Activated T-cell treated with anti-CD3 and anti-CD28 coated beads, Interleukin-2, amount 50 U/mL, for 4 hours (primary cell): Measurements from ENCODE around the gene CRIM1. TPM values are rescaled to one million over a fixed set of nuclear protein-coding genes. Genes with fewer than 3 reads are reported as not detected.

Experiments used
- ATAC-seq, 2 donors: fragments of 200-7000 bp; cut with Tn5 transposase; one replicate each; pipeline ENCODE4 v1.10.0; 2021
- DNase-seq: peaks from one replicate; pipeline ENCODE4 v3.0.0-alpha.2; 2020
- H3K27me3 Mint-ChIP-seq: one replicate; pipeline ENCODE4 v1.8.0; 2021; ENCODE audit warnings: low read depth, mixed read lengths
- H3K36me3 Mint-ChIP-seq: one replicate; pipeline ENCODE4 v1.8.0; 2022; ENCODE audit warnings: mixed read lengths; ENCODE audit not compliant: insufficient read depth
- H3K4me1 Mint-ChIP-seq: one replicate; pipeline ENCODE4 v1.8.0; 2021; ENCODE audit warnings: low read depth, mixed read lengths
- H3K4me3 Mint-ChIP-seq: one replicate; pipeline ENCODE4 v1.8.0; 2021; ENCODE audit warnings: mild to moderate bottlenecking, moderate library complexity, mixed read lengths
- H3K9me3 Mint-ChIP-seq: one replicate; pipeline ENCODE4 v1.8.0; 2021; ENCODE audit warnings: mixed read lengths
- total RNA-seq, 3 donors: library from RNA; stranded (reverse); gene quantifications; one replicate each; pipeline ENCODE4 v1.2.1, GENCODE V29; 2021

The CRIM1 gene
- total RNA-seq, 3 donors from 2014 or later: 17.9 to 23.8 (median 22.9) TPM

DNA sequence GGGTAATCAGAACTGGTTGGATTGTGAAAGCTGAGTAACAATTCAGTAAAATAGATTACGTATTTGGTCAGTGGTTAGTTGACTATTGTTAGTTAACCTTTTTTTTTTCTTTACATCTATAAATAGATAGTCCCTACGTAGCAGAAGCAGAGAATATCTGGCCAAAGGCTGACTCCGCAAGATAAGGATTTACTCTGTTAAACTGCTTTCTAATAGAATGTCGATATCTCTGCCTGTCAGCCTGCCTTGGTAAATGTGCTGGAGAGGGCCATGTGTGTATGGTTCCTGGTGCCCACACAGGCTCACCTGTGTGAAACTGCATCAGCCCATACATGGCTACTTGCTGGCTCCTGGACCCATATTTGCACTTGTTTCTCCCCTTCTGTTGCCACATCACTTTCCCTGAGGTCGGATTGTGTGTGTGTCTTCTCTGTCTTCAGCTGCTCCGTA lies 94.4 kb downstream of the CRIM1 start:
- Mint-ChIP-seq H3K4me1 (no peaks in the 10 kb centered on the region), H3K4me3 (no peak overlapping the region), H3K27me3 (no peaks in the 10 kb centered on the region), H3K36me3 (peaks cover 8% of the 10 kb centered on the region), H3K9me3 (no peaks in the 10 kb centered on the region)
- DNase-seq (no peak), ATAC-seq (no peak)

DNA sequence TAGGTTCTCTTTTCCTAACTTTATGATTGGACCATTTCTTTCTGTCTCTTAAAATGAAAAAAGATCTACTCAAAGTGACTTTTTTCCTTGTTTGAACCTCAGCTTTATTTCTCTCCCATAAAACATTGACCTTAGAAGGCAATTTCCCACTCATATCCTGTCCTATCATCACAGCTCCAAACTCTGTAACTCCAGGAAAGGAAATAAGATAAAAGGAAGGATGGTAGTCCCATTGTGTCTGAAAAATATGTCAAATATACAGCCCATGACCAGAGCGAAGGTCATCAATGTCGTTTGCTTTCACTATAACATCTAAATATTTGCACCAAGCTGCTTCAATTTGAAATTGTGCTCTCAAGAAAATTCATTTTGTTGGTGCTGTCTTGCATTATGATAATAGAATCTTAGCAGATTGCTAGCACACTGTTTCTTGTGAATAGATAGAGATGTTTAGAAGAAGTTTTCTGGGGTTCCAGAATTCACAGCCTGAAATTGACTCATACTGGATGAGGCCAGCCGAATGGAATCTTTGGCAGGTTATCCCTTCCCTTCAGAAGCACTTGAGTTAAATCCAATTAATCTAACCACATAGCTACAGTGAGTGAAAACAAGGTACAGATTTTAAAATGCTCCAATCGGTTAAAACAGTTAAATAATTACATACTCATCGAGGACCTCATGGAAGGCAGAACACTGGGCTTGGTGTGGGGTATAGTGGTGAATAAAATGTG lies 95.1 kb downstream of the CRIM1 start:
- Mint-ChIP-seq H3K36me3 (peaks cover 4% of the 10 kb centered on the region), H3K4me1 (no peaks in the 10 kb centered on the region), H3K4me3 (no peak overlapping the region), H3K9me3 (no peaks in the 10 kb centered on the region), H3K27me3 (no peaks in the 10 kb centered on the region)
- ATAC-seq (no peak), DNase-seq (no peak)

DNA sequence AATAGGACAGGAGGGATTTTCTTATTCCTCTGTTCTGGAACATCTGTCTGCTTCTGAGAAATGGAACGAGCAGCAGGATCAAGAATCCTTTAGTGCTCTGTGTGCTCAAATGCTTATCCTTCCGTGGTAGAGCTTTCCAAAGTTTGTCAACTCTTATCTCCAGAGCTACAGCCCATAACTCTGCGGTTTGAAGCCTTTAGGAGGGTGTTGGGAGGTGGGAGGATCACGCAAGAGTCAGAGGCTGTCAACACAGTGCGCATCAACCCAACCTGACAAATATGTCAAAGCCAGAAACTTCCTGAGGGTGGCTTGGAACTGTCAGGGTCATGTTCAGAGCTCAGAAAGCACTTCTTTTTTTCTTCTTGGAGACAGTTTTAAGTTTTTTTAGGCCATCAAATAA lies 95.9 kb downstream of the CRIM1 start:
- Mint-ChIP-seq H3K4me3 (no peak overlapping the region), H3K4me1 (no peaks in the 10 kb centered on the region), H3K9me3 (no peaks in the 10 kb centered on the region), H3K36me3 (peaks cover 4% of the 10 kb centered on the region), H3K27me3 (no peaks in the 10 kb centered on the region)
- no peak for ATAC-seq
- no peak for DNase-seq

DNA sequence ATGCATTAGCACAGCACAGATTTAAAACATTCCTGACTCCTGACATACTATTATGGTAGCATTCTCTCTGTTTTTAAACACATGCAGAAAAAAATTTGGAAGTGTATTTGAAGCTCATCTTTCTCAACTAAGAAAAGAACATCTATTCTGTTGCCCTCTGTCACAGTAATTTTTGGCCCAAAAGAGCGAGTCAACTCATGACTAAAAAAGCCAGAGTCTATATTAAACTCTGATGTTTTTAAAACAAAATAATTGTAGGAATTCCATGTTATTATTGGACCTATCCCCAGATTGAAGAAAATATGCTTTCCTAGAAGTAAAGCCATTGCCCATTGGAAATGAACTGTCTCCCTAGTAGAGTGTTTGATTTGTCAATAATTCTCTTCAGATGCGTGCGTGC lies 96.7 kb downstream of the CRIM1 start:
- H3K4me1 Mint-ChIP-seq: no peaks in the 10 kb centered on the region
- no peak overlapping the region for H3K4me3 Mint-ChIP-seq
- DNase-seq (no peak), ATAC-seq (no peak)
- H3K9me3 Mint-ChIP-seq: no peaks in the 10 kb centered on the region
- H3K36me3 Mint-ChIP-seq: peaks cover 4% of the 10 kb centered on the region
- no peaks in the 10 kb centered on the region for H3K27me3 Mint-ChIP-seq

DNA sequence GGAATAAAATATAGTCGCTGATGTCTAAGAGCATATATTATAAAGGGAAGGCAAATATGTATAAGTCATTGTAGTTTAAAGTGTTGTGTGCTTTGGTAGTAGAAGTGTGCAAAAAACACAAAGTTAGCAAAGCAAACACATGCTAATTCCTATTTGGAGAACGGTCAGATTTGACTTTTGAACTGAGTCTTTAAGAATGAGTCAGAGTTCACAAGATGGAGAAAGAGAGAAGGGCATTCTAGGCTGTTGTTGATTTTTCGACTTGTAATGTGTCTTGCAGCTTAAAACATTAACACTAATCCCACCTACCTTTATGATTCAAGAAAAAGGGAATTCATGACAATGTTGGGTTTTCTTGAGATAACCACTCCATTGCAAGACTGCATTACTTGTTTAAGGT lies 98.1 kb downstream of the CRIM1 start:
- peaks cover 4% of the 10 kb centered on the region for H3K36me3 Mint-ChIP-seq
- no peak overlapping the region for H3K4me3 Mint-ChIP-seq
- H3K4me1 Mint-ChIP-seq: no peaks in the 10 kb centered on the region
- DNase-seq (no peak), ATAC-seq (no peak)
- H3K9me3 Mint-ChIP-seq: no peaks in the 10 kb centered on the region
- H3K27me3 Mint-ChIP-seq: no peaks in the 10 kb centered on the region

DNA sequence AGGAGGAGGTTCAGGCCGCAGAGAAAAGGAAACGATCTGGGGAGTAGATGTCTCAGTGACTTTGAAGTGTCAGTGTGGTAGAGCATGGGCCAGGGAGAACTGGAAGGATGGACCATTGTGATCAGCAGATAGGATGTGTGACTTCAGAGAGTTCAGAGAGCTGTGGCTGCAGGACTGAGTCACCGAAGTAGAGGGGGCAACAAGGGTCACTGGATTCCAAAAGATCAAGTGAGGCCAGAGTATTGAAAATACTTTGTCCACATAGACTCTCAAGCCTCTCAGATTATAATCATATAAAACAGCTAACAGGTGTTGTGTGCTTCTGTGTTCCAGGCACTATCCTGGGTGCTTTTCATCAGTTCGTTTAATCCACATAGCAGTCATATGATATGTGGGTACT lies 99.4 kb downstream of the CRIM1 start:
- DNase-seq: no peak
- H3K36me3 Mint-ChIP-seq: peaks cover 2% of the 10 kb centered on the region
- H3K4me3 Mint-ChIP-seq: no peak overlapping the region
- H3K27me3 Mint-ChIP-seq: no peaks in the 10 kb centered on the region
- H3K9me3 Mint-ChIP-seq: no peaks in the 10 kb centered on the region
- H3K4me1 Mint-ChIP-seq: no peaks in the 10 kb centered on the region
- ATAC-seq: no peak

DNA sequence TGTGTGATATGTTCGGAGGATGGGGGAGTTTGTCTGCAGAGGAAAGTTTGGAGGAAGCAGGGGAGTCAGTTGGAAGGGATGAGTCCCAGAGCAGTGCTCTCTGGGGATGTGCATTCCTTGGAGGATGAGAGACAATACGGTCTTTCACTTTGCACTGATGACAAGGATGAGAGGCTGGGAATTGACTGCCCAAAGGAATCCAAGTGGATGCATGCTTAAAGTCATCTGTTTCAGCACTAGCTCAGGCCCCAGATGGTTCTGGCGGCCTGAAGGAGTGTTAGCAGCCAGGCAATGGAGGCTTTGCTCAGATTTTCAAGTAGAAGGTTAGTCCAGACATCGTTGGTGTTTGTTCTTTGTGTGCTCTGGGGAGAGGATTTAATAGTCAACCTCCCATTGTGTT lies 100.2 kb downstream of the CRIM1 start:
- Mint-ChIP-seq H3K4me3 (no peak overlapping the region), H3K9me3 (no peaks in the 10 kb centered on the region), H3K36me3 (peaks cover 2% of the 10 kb centered on the region), H3K4me1 (no peaks in the 10 kb centered on the region), H3K27me3 (no peaks in the 10 kb centered on the region)
- DNase-seq (no peak), ATAC-seq (no peak)

DNA sequence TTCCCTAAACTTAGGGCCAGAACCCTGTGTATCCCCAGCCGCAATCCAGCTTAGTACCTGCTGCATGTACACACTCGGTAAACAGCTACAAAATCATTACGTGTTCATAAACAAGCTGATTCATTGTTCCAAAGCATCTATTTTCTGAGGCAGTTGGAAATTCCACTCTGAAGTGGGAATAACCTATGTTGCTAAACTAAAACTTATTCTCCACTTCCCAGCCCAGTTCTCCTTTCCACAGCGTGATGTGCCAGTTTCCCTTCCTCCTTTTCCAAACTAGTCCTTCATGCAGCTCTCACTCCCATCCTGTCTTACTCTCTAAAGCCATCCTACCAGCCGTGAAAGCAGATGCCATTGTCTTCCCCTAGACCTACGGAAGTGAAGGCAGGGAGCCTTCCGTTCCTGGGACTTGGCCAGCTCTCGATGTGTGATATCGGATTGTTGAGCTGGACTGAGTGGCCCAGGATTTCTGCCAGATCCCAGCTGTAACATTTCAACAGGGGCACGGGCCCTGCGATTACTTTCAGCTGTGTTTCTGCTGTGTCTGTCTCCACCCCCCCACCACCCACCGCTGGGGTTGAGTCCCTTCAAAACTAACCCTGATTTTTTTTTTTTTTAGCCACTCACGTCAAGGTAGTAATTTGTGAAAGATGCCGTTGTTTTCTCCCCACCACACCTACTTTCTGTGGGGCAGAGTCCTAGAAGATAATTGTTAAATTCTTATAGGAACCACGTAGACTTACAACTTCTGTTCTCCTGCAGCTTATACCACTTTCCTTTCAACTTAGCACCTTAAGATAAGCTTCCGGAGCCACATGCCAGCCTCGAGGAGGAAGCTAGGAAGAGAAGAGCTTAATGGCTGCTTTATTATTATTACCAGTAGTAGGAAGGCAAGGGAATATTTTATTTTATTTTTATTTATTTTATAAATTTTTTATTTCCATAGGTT lies 100.9 kb downstream of the CRIM1 start:
- Mint-ChIP-seq H3K36me3 (peaks cover 1% of the 10 kb centered on the region), H3K4me1 (no peaks in the 10 kb centered on the region), H3K27me3 (no peaks in the 10 kb centered on the region), H3K9me3 (no peaks in the 10 kb centered on the region), H3K4me3 (no peak overlapping the region)
- no peak for DNase-seq
- ATAC-seq: no peak

DNA sequence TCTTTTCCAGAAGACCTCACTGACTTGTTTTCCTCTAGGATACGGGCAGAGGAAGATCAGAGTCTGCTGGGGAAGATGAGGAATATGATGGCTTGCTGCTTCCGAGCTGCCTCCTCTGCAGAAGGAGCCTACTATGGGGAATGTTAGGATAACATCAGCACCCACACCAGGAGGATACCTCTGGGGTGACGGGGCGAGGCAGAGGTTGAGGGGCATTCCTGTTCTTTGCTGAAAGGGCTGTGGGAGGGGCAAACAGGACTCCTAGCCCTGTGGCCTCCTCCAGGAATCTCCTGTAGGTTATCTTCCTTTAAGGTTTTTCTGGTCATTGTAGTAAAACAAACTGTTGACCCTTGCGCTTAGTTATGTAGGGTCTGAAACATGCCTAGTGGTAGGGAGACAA lies 102.5 kb downstream of the CRIM1 start:
- ATAC-seq (no peak), DNase-seq (no peak)
- Mint-ChIP-seq H3K36me3 (no peaks in the 10 kb centered on the region), H3K4me1 (no peaks in the 10 kb centered on the region), H3K9me3 (no peaks in the 10 kb centered on the region), H3K4me3 (no peak overlapping the region), H3K27me3 (no peaks in the 10 kb centered on the region)

DNA sequence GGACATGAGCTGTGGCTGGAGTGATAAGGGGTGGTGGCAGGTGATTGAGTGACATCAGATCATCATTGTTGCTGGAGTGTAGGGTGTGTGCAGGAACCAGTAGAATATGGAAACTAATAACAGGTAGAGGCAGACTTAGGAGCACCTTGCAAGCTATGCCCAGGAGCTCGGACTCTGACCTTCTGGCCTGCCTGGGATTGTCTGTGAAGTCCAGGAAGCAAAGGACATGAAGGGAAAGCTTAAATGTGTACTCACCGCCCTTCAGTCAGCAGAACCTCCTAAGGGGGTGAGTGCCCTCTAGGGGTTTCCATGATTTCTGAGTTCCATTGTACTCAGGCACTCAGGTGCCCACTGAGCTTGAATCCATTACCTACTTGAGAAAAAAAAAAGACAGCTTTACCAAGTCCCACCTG lies 104.2 kb downstream of the CRIM1 start:
- no peak overlapping the region for H3K4me3 Mint-ChIP-seq
- H3K27me3 Mint-ChIP-seq: no peaks in the 10 kb centered on the region
- DNase-seq (no peak), ATAC-seq (no peak)
- H3K9me3 Mint-ChIP-seq: no peaks in the 10 kb centered on the region
- no peaks in the 10 kb centered on the region for H3K4me1 Mint-ChIP-seq
- H3K36me3 Mint-ChIP-seq: peaks cover 4% of the 10 kb centered on the region

DNA sequence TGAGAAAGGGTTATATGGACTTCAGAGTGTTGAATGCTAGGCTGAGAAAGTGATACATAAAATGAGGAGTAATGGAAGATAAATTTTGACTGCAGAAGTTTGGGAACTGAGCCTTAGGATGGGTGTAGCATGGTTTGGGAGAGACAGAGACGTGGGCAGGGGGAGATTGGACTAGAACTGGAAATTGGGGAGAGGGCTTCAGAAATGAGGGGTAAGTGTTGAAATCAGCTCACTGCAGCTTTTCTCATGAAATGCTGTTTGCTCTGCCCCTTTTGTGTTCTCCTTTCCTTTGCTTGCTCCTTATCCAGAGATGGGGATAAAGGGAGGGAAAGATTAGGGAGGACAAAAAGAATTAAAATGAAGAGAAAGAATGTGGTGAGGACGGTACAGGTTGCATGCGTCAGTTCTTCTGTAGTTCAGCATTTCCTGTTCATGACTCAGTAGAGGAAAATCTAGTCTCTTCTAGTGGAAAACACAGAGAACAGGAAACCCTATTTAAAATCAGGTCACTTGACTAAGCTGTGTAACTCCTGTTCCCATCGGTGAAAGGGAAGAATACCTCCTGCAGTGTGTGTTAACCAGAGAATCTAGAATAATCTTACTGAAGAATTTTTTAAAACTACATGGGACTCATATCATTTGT lies 105.6 kb downstream of the CRIM1 start:
- H3K27me3 Mint-ChIP-seq: no peaks in the 10 kb centered on the region
- H3K4me1 Mint-ChIP-seq: no peaks in the 10 kb centered on the region
- H3K4me3 Mint-ChIP-seq: no peak overlapping the region
- ATAC-seq (peak; percentile 77), DNase-seq (no peak)
- H3K9me3 Mint-ChIP-seq: no peaks in the 10 kb centered on the region
- H3K36me3 Mint-ChIP-seq: peaks cover 6% of the 10 kb centered on the region

DNA sequence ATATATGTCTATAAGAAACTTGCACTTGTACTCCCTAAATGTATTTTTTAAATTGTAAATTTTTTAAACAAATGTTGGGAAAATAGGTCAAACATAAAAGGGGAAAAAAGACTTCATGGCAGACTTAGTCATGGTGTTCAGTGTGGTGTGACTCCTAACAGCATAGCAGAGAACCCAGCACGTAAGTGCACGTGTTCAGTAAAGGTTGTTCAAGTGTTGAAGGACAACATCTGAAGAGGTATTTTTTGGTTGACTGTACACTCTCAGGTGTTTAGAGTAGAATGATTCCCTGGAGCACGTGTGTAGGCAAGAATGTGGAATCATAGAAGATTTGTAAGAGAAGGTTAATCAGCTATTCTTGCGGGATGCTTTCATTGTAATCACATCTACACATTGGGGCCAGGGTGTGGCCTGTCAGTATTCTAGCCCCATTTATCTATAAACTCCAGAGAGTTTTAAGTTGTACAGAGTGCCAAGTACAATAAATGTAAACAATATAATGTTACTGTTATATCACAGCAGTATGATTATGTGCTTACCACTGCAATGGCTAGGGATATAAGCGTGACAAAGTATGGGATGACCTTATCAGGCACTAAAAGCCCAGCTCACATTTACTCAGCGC lies 106.8 kb downstream of the CRIM1 start:
- Mint-ChIP-seq H3K4me3 (no peak overlapping the region), H3K36me3 (peaks cover 8% of the 10 kb centered on the region), H3K4me1 (no peaks in the 10 kb centered on the region), H3K27me3 (no peaks in the 10 kb centered on the region), H3K9me3 (no peaks in the 10 kb centered on the region)
- DNase-seq (no peak), ATAC-seq (no peak)

DNA sequence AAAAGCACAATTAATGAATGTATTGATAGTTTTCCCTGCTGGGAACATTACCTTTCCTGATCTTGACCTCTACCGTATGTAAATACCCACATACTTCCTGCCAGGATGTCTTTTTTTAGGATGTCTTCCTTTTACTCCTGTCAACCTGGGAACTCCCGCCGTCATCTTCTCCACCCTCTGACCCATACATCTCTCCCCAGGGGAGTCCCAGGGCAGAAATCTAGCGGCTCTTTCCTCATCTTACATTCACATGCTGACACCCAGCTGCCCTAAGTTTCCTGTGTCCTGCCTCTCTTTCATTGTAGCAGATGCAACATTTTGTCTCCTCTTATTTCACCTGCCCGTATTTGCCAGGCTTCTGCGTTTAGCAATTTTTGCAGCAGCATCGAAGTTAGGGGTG lies 107.8 kb downstream of the CRIM1 start:
- H3K27me3 Mint-ChIP-seq: no peaks in the 10 kb centered on the region
- peaks cover 8% of the 10 kb centered on the region for H3K36me3 Mint-ChIP-seq
- no peaks in the 10 kb centered on the region for H3K9me3 Mint-ChIP-seq
- H3K4me1 Mint-ChIP-seq: no peaks in the 10 kb centered on the region
- ATAC-seq (no peak), DNase-seq (no peak)
- no peak overlapping the region for H3K4me3 Mint-ChIP-seq

DNA sequence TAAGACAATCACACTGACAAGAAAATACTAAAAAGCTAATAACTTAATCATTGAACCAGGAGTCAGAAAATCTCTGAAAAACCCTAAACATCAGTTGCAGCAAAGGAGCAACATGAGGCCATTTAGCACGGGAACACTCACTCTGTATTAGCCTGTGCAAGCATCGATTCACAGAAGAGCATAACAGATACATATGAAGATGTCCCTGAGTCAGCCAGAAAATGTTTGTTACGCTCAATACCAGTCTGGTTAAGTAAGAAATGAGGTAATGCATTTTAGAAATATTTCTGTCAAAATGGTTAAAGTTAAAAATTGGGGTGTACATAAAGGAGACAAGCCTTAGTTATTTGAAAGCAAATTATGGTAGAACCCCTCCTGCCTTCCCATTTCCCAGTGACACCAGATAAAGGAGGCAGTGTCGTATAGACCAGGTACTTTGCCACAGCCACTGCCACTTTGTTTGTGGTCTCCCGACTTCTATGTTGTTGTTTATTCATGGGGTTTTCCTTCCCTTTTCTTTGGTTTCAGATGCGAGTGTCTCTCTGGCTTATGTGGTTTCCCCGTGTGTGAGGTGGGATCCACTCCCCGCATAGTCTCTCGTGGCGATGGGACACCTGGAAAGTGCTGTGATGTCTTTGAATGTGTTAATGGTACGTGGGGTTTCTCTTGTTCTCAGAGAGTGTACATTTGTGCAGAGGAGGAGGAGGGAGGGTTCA lies 108.6 kb downstream of the CRIM1 start:
- Mint-ChIP-seq H3K9me3 (no peaks in the 10 kb centered on the region), H3K4me1 (no peaks in the 10 kb centered on the region), H3K4me3 (no peak overlapping the region), H3K36me3 (peaks cover 8% of the 10 kb centered on the region), H3K27me3 (no peaks in the 10 kb centered on the region)
- DNase-seq (no peak), ATAC-seq (no peak)
